HEK293T (cell line): ENCODE results near the gene CLDND1.

Source experiments
- BHLHE40 ChIP-seq: fragments of 450-650 bp; IDR thresholded peaks from 2 replicates; pipeline ENCODE4 v1.6.1; 2016; ENCODE audit warnings: mild to moderate bottlenecking, moderate library complexity, borderline replicate concordance
- FOXM1 ChIP-seq: fragments of 450-650 bp; IDR thresholded peaks from 2 replicates; pipeline ENCODE4 v1.6.1; 2017; ENCODE audit warnings: mild to moderate bottlenecking, borderline replicate concordance
- PKNOX1 ChIP-seq: fragments of 450-650 bp; IDR thresholded peaks from 2 replicates; pipeline ENCODE4 v1.6.1; 2016

GRCh38 chr3:98532709-98533571 lies 10.2 kb upstream of the CLDND1 start:
- TF ChIP-seq BHLHE40 (no peak), PKNOX1 (no peak), FOXM1 (no peak)
